Renal cortex interstitium (tissue), 11 donors: ENCODE measurements around the gene PTPRT. TPM values are rescaled to one million over a fixed set of nuclear protein-coding genes. Genes with fewer than 3 reads are reported as not detected.

Source experiments
- DNase-seq, 11 donors: peaks; one replicate each; pipeline ENCODE4 v3.0.0-alpha.2; 2013; ENCODE audit warnings: low read depth in 9 of 11, low spot score in 4 of 11; ENCODE audit errors: extremely low read depth in 1 of 11
- polyA plus RNA-seq, 3 donors: library from polyadenylated mRNA; unstranded; fragments of 120-200 nt; gene quantifications; one replicate each; pipeline ENCODE4 v1.2.1, GENCODE V29; 2013; ENCODE audit not compliant: insufficient read length in 3 of 3

PTPRT gene
- polyA plus RNA-seq, 3 donors = 0.78 to 1.0 (median 0.86) TPM

GRCh38 chr20:42173440-42173839 lies 1016.3 kb downstream of the PTPRT start:
- no peak for DNase-seq

GRCh38 chr20:42164121-42164890 lies 1025.4 kb downstream of the PTPRT start:
- DNase-seq = no peak

- DNase-seq = no peak
These were observed 1028.4 kb downstream of the PTPRT start for GRCh38 chr20:42161228-42161829.

- DNase-seq = no peak
These were observed 1029.9 kb downstream of the PTPRT start for GRCh38 chr20:42159808-42160207.

- no peak for DNase-seq
These were observed 1031.4 kb downstream of the PTPRT start for GRCh38 chr20:42158272-42158671.

- DNase-seq = no peak
These were observed 1034.1 kb downstream of the PTPRT start for GRCh38 chr20:42155586-42155985.

- no peak for DNase-seq
These were observed 1037.1 kb downstream of the PTPRT start for GRCh38 chr20:42152575-42152974.

- DNase-seq = no peak
These were observed 1039.5 kb downstream of the PTPRT start for GRCh38 chr20:42150230-42150629.

GRCh38 chr20:42138729-42139128 lies 1051.0 kb downstream of the PTPRT start:
- DNase-seq = no peak

- DNase-seq = no peak
These were observed 1055.2 kb downstream of the PTPRT start for GRCh38 chr20:42134265-42135098.

- DNase-seq = no peak
These were observed 1058.7 kb downstream of the PTPRT start for GRCh38 chr20:42130810-42131596.

GRCh38 chr20:42125426-42125825 lies 1064.3 kb downstream of the PTPRT start:
- DNase-seq = no peak

- no peak for DNase-seq
These were observed 1065.7 kb downstream of the PTPRT start for GRCh38 chr20:42123981-42124473.

GRCh38 chr20:42118409-42119125 lies 1071.1 kb downstream of the PTPRT start:
- no peak for DNase-seq

GRCh38 chr20:42118001-42118400 lies 1071.7 kb downstream of the PTPRT start:
- DNase-seq = no peak

GRCh38 chr20:42113236-42113635 lies 1076.5 kb downstream of the PTPRT start:
- no peak for DNase-seq

GRCh38 chr20:42112161-42112560 lies 1077.5 kb downstream of the PTPRT start:
- no peak for DNase-seq

- no peak for DNase-seq
These were observed 1078.4 kb downstream of the PTPRT start for GRCh38 chr20:42111349-42111748.
